Body of pancreas (tissue), 4 donors: Measurements from ENCODE around the gene ITPK1.

Experiments used
- POLR2A ChIP-seq, 3 donors: fragments of 450-650 bp; IDR thresholded peaks; one replicate each; pipeline ENCODE4 v1.6.1; 2016; ENCODE audit warnings: antibody characterized with exemption in 3 of 3, mild to moderate bottlenecking in 2 of 3
- TF ChIP-seq, protein P1 (sequence below), 7 experiments: fragments of 450-650 bp in 4 of 7; fragments of 200-600 bp in 3 of 7; sonication (generic) in 3 of 7; IDR thresholded peaks; one replicate each; pipeline ENCODE4 v1.5.1; 2016 to 2019; ENCODE audit warnings: antibody characterized with exemption in 7 of 7

DNA sequence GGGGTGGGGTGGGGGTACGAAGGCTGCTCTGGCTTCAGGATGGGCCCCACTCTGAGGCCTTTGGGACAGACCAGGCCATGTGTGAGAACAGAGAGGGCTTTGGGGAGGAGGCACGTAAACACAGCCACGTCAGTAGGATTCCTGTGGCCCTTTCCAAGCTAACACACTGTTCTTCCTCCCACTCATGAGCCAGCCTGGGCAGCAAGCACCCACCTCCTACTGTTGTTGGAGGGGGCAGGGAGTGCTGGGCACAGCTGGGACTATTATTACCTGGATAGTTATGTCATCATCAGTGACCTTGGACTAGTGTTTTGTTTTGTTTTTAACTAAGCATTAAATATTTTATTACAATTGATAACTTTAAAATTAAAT, 187.5 kb downstream of the ITPK1 start:
- TF ChIP-seq, protein P1, sequence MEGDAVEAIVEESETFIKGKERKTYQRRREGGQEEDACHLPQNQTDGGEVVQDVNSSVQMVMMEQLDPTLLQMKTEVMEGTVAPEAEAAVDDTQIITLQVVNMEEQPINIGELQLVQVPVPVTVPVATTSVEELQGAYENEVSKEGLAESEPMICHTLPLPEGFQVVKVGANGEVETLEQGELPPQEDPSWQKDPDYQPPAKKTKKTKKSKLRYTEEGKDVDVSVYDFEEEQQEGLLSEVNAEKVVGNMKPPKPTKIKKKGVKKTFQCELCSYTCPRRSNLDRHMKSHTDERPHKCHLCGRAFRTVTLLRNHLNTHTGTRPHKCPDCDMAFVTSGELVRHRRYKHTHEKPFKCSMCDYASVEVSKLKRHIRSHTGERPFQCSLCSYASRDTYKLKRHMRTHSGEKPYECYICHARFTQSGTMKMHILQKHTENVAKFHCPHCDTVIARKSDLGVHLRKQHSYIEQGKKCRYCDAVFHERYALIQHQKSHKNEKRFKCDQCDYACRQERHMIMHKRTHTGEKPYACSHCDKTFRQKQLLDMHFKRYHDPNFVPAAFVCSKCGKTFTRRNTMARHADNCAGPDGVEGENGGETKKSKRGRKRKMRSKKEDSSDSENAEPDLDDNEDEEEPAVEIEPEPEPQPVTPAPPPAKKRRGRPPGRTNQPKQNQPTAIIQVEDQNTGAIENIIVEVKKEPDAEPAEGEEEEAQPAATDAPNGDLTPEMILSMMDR (IDR thresholded peaks at IDR 0.05): no peak
- no peak for TF ChIP-seq POLR2A (IDR thresholded peaks at IDR 0.05)
